ENCODE measurements around the gene CDPF1. TPM values are rescaled to one million over a fixed set of nuclear protein-coding genes. Genes with fewer than 3 reads are reported as not detected.

CDPF1 gene
- total RNA-seq, 1 donor from 2014 or later: 10.0 TPM

- no peak for DNase-seq (ENCODE audit: low spot score, unreplicated experiment)
- H3K4me3 Mint-ChIP-seq (ENCODE audit: low read depth): no peak overlapping the region
- no peak for TF ChIP-seq CTCF (IDR thresholded peaks at IDR 0.05; ENCODE audit: unreplicated experiment)
- no peaks in the 10 kb centered on the region for H3K27me3 Mint-ChIP-seq
- peaks cover 12% of the 10 kb centered on the region for H3K4me1 Mint-ChIP-seq (ENCODE audit: low read depth)
- no peak overlapping the region for H3K27ac Mint-ChIP-seq
- no peaks in the 10 kb centered on the region for H3K9me3 Mint-ChIP-seq (ENCODE audit: low read depth)
- peaks cover 10% of the 10 kb centered on the region for H3K36me3 Mint-ChIP-seq (ENCODE audit: insufficient read depth)
Observed at GRCh38 chr22:46239261-46240048, 10.6 kb downstream of the CDPF1 start.

- TF ChIP-seq CTCF (IDR thresholded peaks at IDR 0.05; ENCODE audit: unreplicated experiment): no peak
- DNase-seq (ENCODE audit: low spot score, unreplicated experiment): no peak
- peaks cover 10% of the 10 kb centered on the region for H3K36me3 Mint-ChIP-seq (ENCODE audit: insufficient read depth)
- H3K4me1 Mint-ChIP-seq (ENCODE audit: low read depth): peaks cover 12% of the 10 kb centered on the region
- H3K4me3 Mint-ChIP-seq (ENCODE audit: low read depth): no peak overlapping the region
- H3K9me3 Mint-ChIP-seq (ENCODE audit: low read depth): no peaks in the 10 kb centered on the region
- H3K27ac Mint-ChIP-seq: no peak overlapping the region
- no peaks in the 10 kb centered on the region for H3K27me3 Mint-ChIP-seq
Observed at GRCh38 chr22:46238541-46238940, 11.6 kb downstream of the CDPF1 start.

GRCh38 chr22:46237453-46238124 lies 12.5 kb downstream of the CDPF1 start:
- no peak overlapping the region for H3K4me3 Mint-ChIP-seq (ENCODE audit: low read depth)
- no peak for TF ChIP-seq CTCF (IDR thresholded peaks at IDR 0.05; ENCODE audit: unreplicated experiment)
- peaks cover 10% of the 10 kb centered on the region for H3K36me3 Mint-ChIP-seq (ENCODE audit: insufficient read depth)
- no peak for DNase-seq (ENCODE audit: low spot score, unreplicated experiment)
- H3K27me3 Mint-ChIP-seq: no peaks in the 10 kb centered on the region
- no peak overlapping the region for H3K27ac Mint-ChIP-seq
- no peaks in the 10 kb centered on the region for H3K9me3 Mint-ChIP-seq (ENCODE audit: low read depth)
- peaks cover 12% of the 10 kb centered on the region for H3K4me1 Mint-ChIP-seq (ENCODE audit: low read depth)

GRCh38 chr22:46234969-46235368 lies 15.1 kb downstream of the CDPF1 start:
- Mint-ChIP-seq H3K4me1 (ENCODE audit: low read depth) (no peaks in the 10 kb centered on the region), H3K27me3 (no peaks in the 10 kb centered on the region), H3K36me3 (ENCODE audit: insufficient read depth) (peaks cover 12% of the 10 kb centered on the region), H3K27ac (no peak overlapping the region), H3K4me3 (ENCODE audit: low read depth) (no peak overlapping the region), H3K9me3 (ENCODE audit: low read depth) (no peaks in the 10 kb centered on the region)
- no peak for TF ChIP-seq CTCF (IDR thresholded peaks at IDR 0.05; ENCODE audit: unreplicated experiment)
- DNase-seq (ENCODE audit: low spot score, unreplicated experiment): no peak

- Mint-ChIP-seq H3K4me1 (ENCODE audit: low read depth) (no peaks in the 10 kb centered on the region), H3K27me3 (no peaks in the 10 kb centered on the region), H3K27ac (no peak overlapping the region), H3K9me3 (ENCODE audit: low read depth) (no peaks in the 10 kb centered on the region), H3K36me3 (ENCODE audit: insufficient read depth) (peaks cover 11% of the 10 kb centered on the region), H3K4me3 (ENCODE audit: low read depth) (no peak overlapping the region)
- TF ChIP-seq CTCF (IDR thresholded peaks at IDR 0.05; ENCODE audit: unreplicated experiment): no peak
- no peak for DNase-seq (ENCODE audit: low spot score, unreplicated experiment)
Observed at GRCh38 chr22:46233231-46233630, 16.9 kb downstream of the CDPF1 start.

Data from progenitor cell of endocrine pancreas (in vitro differentiated cells).